HepG2 (cell line): ENCODE measurements around the gene SPTBN4. TPM values are rescaled to one million over a fixed set of nuclear protein-coding genes. Genes with fewer than 3 reads are reported as not detected.

Source experiments
- ATAC-seq: fragments of 200-7000 bp; cut with Tn5 transposase; 3 replicates; pipeline ENCODE4 v1.9.1; 2020; ENCODE audit warnings: mild to moderate bottlenecking, moderate library complexity
- BruUV-seq: library from RNA; stranded (reverse); fragments of 400-500 nt; replicated peaks from 2 replicates; lab custom pipeline; 2021; lab: Mats Ljungman, UMichigan
- CTCF ChIA-PET: fragments of 300-600 bp; formaldehyde crosslinking; extraction: SDS; loops from one replicate; lab custom pipeline; 2021; ENCODE audit warnings: low total read pairs, inconsistent platforms, low intra/inter-chr PET ratio; lab: Yijun Ruan, JAX
- POLR2A ChIA-PET: fragments of 350-600 bp; sonication (Branson Sonifier 250); formaldehyde crosslinking; loops from one replicate; lab custom pipeline; 2020; ENCODE audit warnings: antibody characterized with exemption, inconsistent platforms; lab: Yijun Ruan, JAX
- DNase-seq: peaks from one replicate; pipeline ENCODE4 v3.0.0-alpha.2; 2015; ENCODE audit warnings: low spot score
- FAIRE-seq: peaks from 3 replicates; lab custom pipeline; 2011; peaks lifted over from hg19 to GRCh38; lab: Jason Lieb, UNC
- H2AFZ ChIP-seq: one replicate; pipeline ENCODE4 v1.6.1; 2011; ENCODE audit warnings: low read length, inconsistent platforms
- H3K27ac ChIP-seq: fragments of 300-600 bp; 3 replicates; pipeline ENCODE4 v1.8.0; 2011; ENCODE audit warnings: mixed run types, mild to moderate bottlenecking, mixed read lengths, low read length, inconsistent platforms; ENCODE audit not compliant: insufficient read depth; ENCODE audit errors: extremely low read length
- H3K27me3 ChIP-seq, 2 experiments: fragments of 200-600 bp in 1 of 2; 2 replicates in 1 of 2; 3 replicates in 1 of 2; pipeline versions ENCODE4 v1.6.0 to v1.8.0; 2011; ENCODE audit warnings: low read length in 2 of 2, mild to moderate bottlenecking in 2 of 2, moderate library complexity in 2 of 2, inconsistent platforms in 1 of 2; ENCODE audit not compliant: insufficient read depth in 2 of 2, control insufficient read depth in 1 of 2
- H3K36me3 ChIP-seq, 2 experiments: fragments of 200-600 bp in 1 of 2; replicated peaks in 1 of 2; 2 replicates in 1 of 2; 3 replicates in 1 of 2; pipeline versions ENCODE4 v1.5.1 to v1.8.0; 2011; ENCODE audit warnings: low read length in 2 of 2, inconsistent platforms in 1 of 2; ENCODE audit not compliant: insufficient read depth in 2 of 2, control insufficient read depth in 1 of 2
- H3K4me1 ChIP-seq: 2 replicates; pipeline ENCODE4 v1.5.1; 2012; ENCODE audit warnings: low read length, inconsistent platforms; ENCODE audit not compliant: insufficient read depth
- H3K4me2 ChIP-seq: 2 replicates; pipeline ENCODE4 v1.6.0; 2011; ENCODE audit warnings: low read depth, low read length, inconsistent platforms
- H3K4me3 ChIP-seq, 3 experiments: fragments of 200-600 bp in 1 of 3; sonication (generic), shearing (Covaris generic) in 1 of 3; replicated peaks in 1 of 3; 2 replicates each; pipeline ENCODE4 v1.5.1; 2011 to 2016; ENCODE audit warnings: low read length in 3 of 3, inconsistent platforms in 2 of 3, low read depth in 2 of 3, mild to moderate bottlenecking in 2 of 3, control low read depth in 1 of 3, mixed read lengths in 1 of 3; ENCODE audit not compliant: insufficient read depth in 1 of 3
- H3K79me2 ChIP-seq: one replicate; pipeline ENCODE4 v1.6.1; 2011; ENCODE audit warnings: low read length, inconsistent platforms; ENCODE audit not compliant: insufficient read depth
- H3K9ac ChIP-seq: 2 replicates; pipeline ENCODE4 v1.6.0; 2011; ENCODE audit warnings: mild to moderate bottlenecking, low read depth, low read length, inconsistent platforms; ENCODE audit not compliant: insufficient read depth
- H3K9me3 ChIP-seq: 2 replicates; pipeline ENCODE4 v1.5.1; 2012; ENCODE audit warnings: mild to moderate bottlenecking, low read length
- H4K20me1 ChIP-seq: 2 replicates; pipeline ENCODE4 v1.6.0; 2011; ENCODE audit warnings: inconsistent platforms, mild to moderate bottlenecking, low read length, moderate library complexity; ENCODE audit not compliant: insufficient read depth
- ARNTL ChIP-seq: sonication (generic); formaldehyde crosslinking; IDR thresholded peaks from 2 replicates; pipeline ENCODE4 v1.4.0; 2020; ENCODE audit warnings: mild to moderate bottlenecking, missing genetic modification reagents
- CTCF ChIP-seq: sonication (generic); formaldehyde crosslinking; IDR thresholded peaks from 2 replicates; pipeline ENCODE4 v1.5.0; 2020; ENCODE audit warnings: mild to moderate bottlenecking, missing genetic modification reagents, moderate library complexity
- FOXO1 ChIP-seq: sonication (generic); formaldehyde crosslinking; IDR thresholded peaks from 2 replicates; pipeline ENCODE4 v1.4.0; 2020; ENCODE audit warnings: missing genetic modification reagents
- GABPA ChIP-seq, 2 experiments: IDR thresholded peaks; 2 replicates each; pipeline ENCODE4 v1.6.1; 2011 to 2016; ENCODE audit warnings: low read depth in 2 of 2, low read length in 1 of 2, missing biosample characterization in 1 of 2, missing genetic modification characterization in 1 of 2
- GLI4 ChIP-seq: sonication (generic); formaldehyde crosslinking; IDR thresholded peaks from 2 replicates; pipeline ENCODE4 v1.5.1; 2020; ENCODE audit warnings: missing genetic modification reagents, mild to moderate bottlenecking, moderate library complexity, borderline replicate concordance
- HNRNPUL1 ChIP-seq: fragments of 200-400 bp; formaldehyde crosslinking; IDR thresholded peaks from 2 replicates; pipeline ENCODE4 v1.6.1; 2017; ENCODE audit warnings: low read depth, mild to moderate bottlenecking, low read length, moderate library complexity
- IRF9 ChIP-seq: sonication (generic); formaldehyde crosslinking; IDR thresholded peaks from 2 replicates; pipeline ENCODE4 v1.8.0; 2022; ENCODE audit warnings: missing genetic modification reagents, mild to moderate bottlenecking, borderline replicate concordance
- MYNN ChIP-seq: sonication (generic); formaldehyde crosslinking; IDR thresholded peaks from 2 replicates; pipeline ENCODE4 v1.4.0; 2020; ENCODE audit warnings: mild to moderate bottlenecking, low read depth, missing genetic modification reagents
- PATZ1 ChIP-seq: sonication (generic); formaldehyde crosslinking; IDR thresholded peaks from 2 replicates; pipeline ENCODE4 v1.4.0; 2020; ENCODE audit warnings: missing genetic modification reagents
- PLRG1 ChIP-seq: fragments of 450-650 bp; conservative IDR thresholded peaks from 2 replicates; pipeline ENCODE4 v1.6.1; 2016
- REL ChIP-seq: sonication (generic); formaldehyde crosslinking; conservative IDR thresholded peaks from 2 replicates; pipeline ENCODE4 v1.8.0; 2022; ENCODE audit warnings: mild to moderate bottlenecking, missing genetic modification reagents, moderate library complexity
- SYNCRIP ChIP-seq: fragments of 200-400 bp; formaldehyde crosslinking; IDR thresholded peaks from 2 replicates; pipeline ENCODE4 v1.6.1; 2018; ENCODE audit warnings: mild to moderate bottlenecking, low read depth, low read length; ENCODE audit not compliant: insufficient read depth
- TBX2 ChIP-seq: sonication (generic); formaldehyde crosslinking; IDR thresholded peaks from 2 replicates; pipeline ENCODE4 v1.5.0; 2020; ENCODE audit warnings: missing genetic modification reagents, mild to moderate bottlenecking, borderline replicate concordance
- ZFP36L2 ChIP-seq: sonication (generic); formaldehyde crosslinking; IDR thresholded peaks from 2 replicates; pipeline ENCODE4 v1.4.0; 2020; ENCODE audit warnings: missing genetic modification reagents
- ZNF136 ChIP-seq: sonication (generic); formaldehyde crosslinking; IDR thresholded peaks from 2 replicates; pipeline ENCODE4 v1.8.1; 2022; ENCODE audit warnings: low read depth, mild to moderate bottlenecking, moderate library complexity, missing genetic modification reagents
- ZNF33B ChIP-seq: sonication (generic); formaldehyde crosslinking; IDR thresholded peaks from 2 replicates; pipeline ENCODE4 v1.5.1; 2020; ENCODE audit warnings: mild to moderate bottlenecking, missing genetic modification reagents
- ZNF549 ChIP-seq: sonication (generic); formaldehyde crosslinking; IDR thresholded peaks from 2 replicates; pipeline ENCODE4 v1.5.0; 2020; ENCODE audit warnings: missing genetic modification reagents
- ZNF761 ChIP-seq: sonication (generic); formaldehyde crosslinking; conservative IDR thresholded peaks from 2 replicates; pipeline ENCODE4 v1.4.0; 2020; ENCODE audit warnings: mild to moderate bottlenecking, missing genetic modification reagents
- WGBS: methylation state at CpG from one replicate; pipeline ENCODE4 v1.1.6; 2017; ENCODE audit warnings: low lambda C conversion rate; 5-methylcytosine and 5-hydroxymethylcytosine counted together
- in situ Hi-C: cut with HindIII; loops from 2 replicates; pipeline ENCODE4 v1.10.0; 2017; ENCODE audit warnings: low pct_unique_long_range_greater_than_20kb; ENCODE audit not compliant: extremely low pct_ligation_motif_present
- intact Hi-C: fragments of 100-400 bp; cut with micrococcal nuclease; formaldehyde crosslinking; loops from one replicate; pipeline ENCODE4 v1.10.0; 2022; ENCODE audit not compliant: unreplicated experiment
- polyA plus RNA-seq, 8 experiments: library from polyadenylated mRNA; depleted of rRNA in 3 of 8; stranded (reverse) in 7 of 8; unstranded in 1 of 8; fragments of >200 nt; fragmentation: Illumina TruSeq in 4 of 8; extraction: Trizol in 4 of 8; gene quantifications; 2 replicates each; pipeline versions ENCODE4 v1.2.1 to v1.2.3, GENCODE V29; 2011 to 2016; ENCODE audit warnings: low read depth in 4 of 8, missing spikeins in 1 of 8, mixed read lengths in 1 of 8; ENCODE audit not compliant: insufficient read depth in 1 of 8
- total RNA-seq, 5 experiments: library from RNA; depleted of rRNA; stranded (reverse); fragments of >200 nt; fragmentation: Illumina TruSeq; extraction: Trizol; gene quantifications; 2 replicates each; pipeline ENCODE4 v1.2.3, GENCODE V29; 2016; ENCODE audit warnings: low read depth in 1 of 5

The SPTBN4 gene
- total and polyA plus RNA-seq, 2 of the 13 experiments (the other 11 are each of a cell fraction or from before 2014, with no cell fraction given): 0.11 TPM

- ChIA-PET CTCF (interaction anchor here (0.9 kb wide), 1 partner anchor 18 kb away, joined by 4 read pairs; the partner anchor contains the start of gene SERTAD1), POLR2A (interaction anchor here (0.9 to 4.6 kb wide), 14 partner anchors 10 to 335 kb away, joined by 3 to 80 read pairs (median 6); partner anchors contain the start of genes ACTMAP, BLVRB, C19orf47 and PLD3)
- Histone ChIP-seq H3K4me1 (peaks cover 12% of the 10 kb centered on the region), H3K79me2 (peaks cover 27% of the 10 kb centered on the region), H3K27me3 (peaks cover 0 to 5% of the 10 kb centered on the region in 2 experiments; a peak in 1 of 5 replicates), H2AFZ (no peak overlapping the region), H4K20me1 (peaks cover 13% of the 10 kb centered on the region), H3K27ac (peak overlapping the region; percentile 98), H3K9ac (peak overlapping the region; percentile 100), H3K4me2 (peak overlapping the region; percentile 97), H3K9me3 (no peaks in the 10 kb centered on the region), H3K4me3 (peak overlapping the region; percentile 88 to 99 (median 92)), H3K36me3 (peaks cover 9 to 25% of the 10 kb centered on the region in 2 experiments; a peak in 4 of 5 replicates)
- peak; percentile 85 for ATAC-seq
- FAIRE-seq: peak; percentile 67
- in situ Hi-C loops (no loop called here), intact Hi-C loops (loop anchor here (1.0 to 5.0 kb wide), 2 partner anchors 10 to 1041 kb away; no protein-coding TSS in a partner anchor)
- 2% methylated on average over 35 of the region's 52 CpGs for WGBS
- DNase-seq: peak; percentile 99
- BruUV-seq: no TSS peak
- no peak for TF ChIP-seq REL
- TF ChIP-seq HNRNPUL1: no peak
- no peak for TF ChIP-seq SYNCRIP
- peak; percentile 87 for TF ChIP-seq PATZ1 (CRISPR knock-in tag)
- TF ChIP-seq ZNF33B (CRISPR knock-in tag): no peak
- TF ChIP-seq ZNF549: no peak
- TF ChIP-seq FOXO1: no peak
- TF ChIP-seq CTCF: peak; percentile 8; the same call in 1 of the 2 replicates
- no peak for TF ChIP-seq GLI4 (CRISPR knock-in tag)
- no peak for TF ChIP-seq GABPA (IDR thresholded peaks at IDR 0.05; ENCODE audit: low read depth, low read length)
- TF ChIP-seq GABPA (CRISPR knock-in tag; IDR thresholded peaks at IDR 0.05; ENCODE audit: low read depth): peak; percentile 78
- TF ChIP-seq PLRG1: no peak
- TF ChIP-seq ARNTL (CRISPR knock-in tag): no peak
- TF ChIP-seq MYNN (CRISPR knock-in tag): no peak
- 0 out of 2 replicates have a peak, but pooled peaks have one; percentile 50 for TF ChIP-seq TBX2
- no peak for TF ChIP-seq ZNF761 (CRISPR knock-in tag)
- no peak for TF ChIP-seq ZFP36L2 (CRISPR knock-in tag)
- no peak for TF ChIP-seq ZNF136 (CRISPR knock-in tag)
- no peak for TF ChIP-seq IRF9 (CRISPR knock-in tag)
Measured at GRCh38 chr19:40443131-40443999, 23.4 kb upstream of the SPTBN4 start.
